Fibroblast of pulmonary artery (primary cell): ENCODE results near the gene NUP133.

Experiments used
- DNase-seq: peaks from one replicate; pipeline ENCODE4 v3.0.0-alpha.2; 2010; ENCODE audit warnings: low read depth
- H3K4me3 ChIP-seq: replicated peaks from 2 replicates; pipeline ENCODE4 v1.5.1; 2011; ENCODE audit warnings: low read depth, mild to moderate bottlenecking, control low read depth, low read length, moderate library complexity
- CTCF ChIP-seq: IDR thresholded peaks from 2 replicates; pipeline ENCODE4 v1.5.1; 2011; ENCODE audit warnings: mild to moderate bottlenecking, control low read depth, low read length, inconsistent platforms; ENCODE audit errors: missing control alignments

NUP133 gene

GRCh38 chr1:229466887-229467286, 41.3 kb downstream of the NUP133 start:
- TF ChIP-seq CTCF = no peak
- H3K4me3 ChIP-seq = no peak overlapping the region
- no peak for DNase-seq

- H3K4me3 ChIP-seq = no peak overlapping the region
- no peak for TF ChIP-seq CTCF
- no peak for DNase-seq
Observed at GRCh38 chr1:229464672-229465071, 43.5 kb downstream of the NUP133 start.

GRCh38 chr1:229461032-229461668, 47.0 kb downstream of the NUP133 start:
- TF ChIP-seq CTCF = no peak
- DNase-seq = no peak

GRCh38 chr1:229459815-229460214, 48.3 kb downstream of the NUP133 start:
- no peak for TF ChIP-seq CTCF

More at GRCh38 chr1:229461032-229461668, 47.0 kb downstream of the NUP133 start:
- no peak overlapping the region for H3K4me3 ChIP-seq

GRCh38 chr1:229457436-229457835, 50.7 kb downstream of the NUP133 start:
- DNase-seq = no peak
- no peak overlapping the region for H3K4me3 ChIP-seq
- no peak for TF ChIP-seq CTCF

More at GRCh38 chr1:229459815-229460214, 48.3 kb downstream of the NUP133 start:
- DNase-seq = no peak
- H3K4me3 ChIP-seq = no peak overlapping the region

GRCh38 chr1:229456016-229456415, 52.1 kb downstream of the NUP133 start:
- DNase-seq = no peak

More at GRCh38 chr1:229456016-229456415, 52.1 kb downstream of the NUP133 start:
- TF ChIP-seq CTCF = no peak
- H3K4me3 ChIP-seq = no peak overlapping the region
